HepG2 (cell line): ENCODE measurements around the gene LMCD1. TPM values are rescaled to one million over a fixed set of nuclear protein-coding genes. Genes with fewer than 3 reads are reported as not detected.

Source experiments
- ATM ChIP-seq: fragments of 450-650 bp; IDR thresholded peaks from 2 replicates; pipeline ENCODE4 v1.7.1; 2017; ENCODE audit warnings: mild to moderate bottlenecking, borderline replicate concordance
- IKZF4 ChIP-seq: sonication (generic); formaldehyde crosslinking; IDR thresholded peaks from 2 replicates; pipeline ENCODE4 v1.5.1; 2020; ENCODE audit warnings: borderline replicate concordance, mild to moderate bottlenecking, low read depth, missing genetic modification reagents; ENCODE audit errors: not compliant biosample characterization
- ZNF136 ChIP-seq: sonication (generic); formaldehyde crosslinking; IDR thresholded peaks from 2 replicates; pipeline ENCODE4 v1.8.1; 2022; ENCODE audit warnings: low read depth, mild to moderate bottlenecking, moderate library complexity, missing genetic modification reagents
- ZNF264 ChIP-seq: sonication (generic); formaldehyde crosslinking; IDR thresholded peaks from 2 replicates; pipeline ENCODE4 v1.4.0; 2020; ENCODE audit warnings: missing genetic modification reagents
- ZNF33A ChIP-seq: sonication (generic); formaldehyde crosslinking; IDR thresholded peaks from 2 replicates; pipeline ENCODE4 v1.5.1; 2020; ENCODE audit warnings: missing genetic modification reagents, mild to moderate bottlenecking, moderate library complexity, borderline replicate concordance
- ZNF44 ChIP-seq: sonication (generic); formaldehyde crosslinking; IDR thresholded peaks from 2 replicates; pipeline ENCODE4 v1.5.1; 2020; ENCODE audit warnings: mild to moderate bottlenecking, missing genetic modification reagents
- ZNF607 ChIP-seq: sonication (generic); formaldehyde crosslinking; IDR thresholded peaks from 2 replicates; pipeline ENCODE4 v1.5.1; 2020; ENCODE audit warnings: missing genetic modification reagents, mild to moderate bottlenecking, borderline replicate concordance
- polyA plus RNA-seq, 8 experiments: library from polyadenylated mRNA; depleted of rRNA in 3 of 8; stranded (reverse) in 7 of 8; unstranded in 1 of 8; fragments of >200 nt; fragmentation: Illumina TruSeq in 4 of 8; extraction: Trizol in 4 of 8; gene quantifications; 2 replicates each; pipeline versions ENCODE4 v1.2.1 to v1.2.3, GENCODE V29; 2011 to 2016; ENCODE audit warnings: low read depth in 4 of 8, missing spikeins in 1 of 8, mixed read lengths in 1 of 8; ENCODE audit not compliant: insufficient read depth in 1 of 8
- total RNA-seq, 5 experiments: library from RNA; depleted of rRNA; stranded (reverse); fragments of >200 nt; fragmentation: Illumina TruSeq; extraction: Trizol; gene quantifications; 2 replicates each; pipeline ENCODE4 v1.2.3, GENCODE V29; 2016; ENCODE audit warnings: low read depth in 1 of 5
- TF ChIP-seq, protein P1 (sequence below): sonication (generic); formaldehyde crosslinking; IDR thresholded peaks from 2 replicates; pipeline ENCODE4 v1.4.0; 2020; ENCODE audit warnings: mild to moderate bottlenecking, missing genetic modification reagents
- TF ChIP-seq, protein P2 (sequence below): sonication (generic); formaldehyde crosslinking; IDR thresholded peaks from 2 replicates; pipeline ENCODE4 v1.8.1; 2023; ENCODE audit warnings: mild to moderate bottlenecking, missing genetic modification reagents
- TF ChIP-seq, protein P3 (sequence below), 2 experiments: sonication (generic) in 1 of 2; formaldehyde crosslinking in 1 of 2; IDR thresholded peaks; 2 replicates each; pipeline versions ENCODE4 v1.5.1 to v1.6.1; 2011 to 2020; ENCODE audit warnings: borderline replicate concordance in 1 of 2, low read depth in 1 of 2, low read length in 1 of 2, mild to moderate bottlenecking in 1 of 2, missing genetic modification reagents in 1 of 2, moderate library complexity in 1 of 2
- TF ChIP-seq, protein P4 (sequence below): IDR thresholded peaks from 2 replicates; pipeline ENCODE4 v1.6.1; 2016
- TF ChIP-seq, protein P5 (sequence below): sonication (generic); formaldehyde crosslinking; IDR thresholded peaks from 2 replicates; pipeline ENCODE4 v1.8.0; 2022; ENCODE audit warnings: mild to moderate bottlenecking, missing genetic modification reagents
- TF ChIP-seq, protein P6 (sequence below): sonication (generic); formaldehyde crosslinking; IDR thresholded peaks from 2 replicates; pipeline ENCODE4 v1.4.0; 2020; ENCODE audit warnings: missing genetic modification reagents

Gene LMCD1
- total and polyA plus RNA-seq, 2 of the 13 experiments (the other 11 are each of a cell fraction or from before 2014, with no cell fraction given) = 6.2 to 7.1 TPM

DNA sequence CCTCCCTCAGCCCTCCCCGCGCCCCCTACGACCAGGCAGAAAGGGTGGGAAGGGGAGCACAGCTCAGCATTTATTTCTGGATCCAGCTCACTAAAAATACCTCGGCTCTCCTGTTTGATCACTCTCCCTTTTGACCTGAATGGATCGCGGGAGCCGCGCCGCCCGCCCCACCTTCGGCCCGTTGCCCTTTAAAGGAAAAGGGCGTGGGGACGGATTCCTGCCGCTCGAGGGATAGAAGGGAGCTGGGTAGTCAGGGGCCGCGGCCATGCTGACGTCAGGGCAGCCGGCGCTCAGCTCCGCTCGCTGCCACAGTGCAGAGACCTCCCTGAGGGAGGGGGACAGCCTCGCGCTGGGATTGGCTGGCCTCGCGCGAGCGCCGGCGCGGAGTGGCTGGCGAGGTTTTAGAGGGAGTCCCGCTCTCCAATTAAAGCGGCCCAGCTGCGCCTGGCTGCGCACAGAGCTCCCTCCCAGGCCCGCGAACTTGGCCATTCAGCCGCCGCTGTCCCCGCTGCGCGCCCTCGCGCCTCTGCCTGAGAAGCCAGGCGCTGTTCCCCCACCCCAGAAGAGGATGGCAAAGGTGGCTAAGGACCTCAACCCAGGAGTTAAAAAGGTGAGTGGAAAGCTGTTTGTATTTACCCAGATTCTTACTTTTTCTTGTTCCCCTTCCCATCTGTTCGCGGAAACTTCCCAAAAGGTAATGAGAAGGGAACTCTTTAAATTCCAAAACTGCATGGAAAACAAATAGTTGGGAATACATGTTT, at the start of gene LMCD1 (continued):
- TF ChIP-seq, protein P1, sequence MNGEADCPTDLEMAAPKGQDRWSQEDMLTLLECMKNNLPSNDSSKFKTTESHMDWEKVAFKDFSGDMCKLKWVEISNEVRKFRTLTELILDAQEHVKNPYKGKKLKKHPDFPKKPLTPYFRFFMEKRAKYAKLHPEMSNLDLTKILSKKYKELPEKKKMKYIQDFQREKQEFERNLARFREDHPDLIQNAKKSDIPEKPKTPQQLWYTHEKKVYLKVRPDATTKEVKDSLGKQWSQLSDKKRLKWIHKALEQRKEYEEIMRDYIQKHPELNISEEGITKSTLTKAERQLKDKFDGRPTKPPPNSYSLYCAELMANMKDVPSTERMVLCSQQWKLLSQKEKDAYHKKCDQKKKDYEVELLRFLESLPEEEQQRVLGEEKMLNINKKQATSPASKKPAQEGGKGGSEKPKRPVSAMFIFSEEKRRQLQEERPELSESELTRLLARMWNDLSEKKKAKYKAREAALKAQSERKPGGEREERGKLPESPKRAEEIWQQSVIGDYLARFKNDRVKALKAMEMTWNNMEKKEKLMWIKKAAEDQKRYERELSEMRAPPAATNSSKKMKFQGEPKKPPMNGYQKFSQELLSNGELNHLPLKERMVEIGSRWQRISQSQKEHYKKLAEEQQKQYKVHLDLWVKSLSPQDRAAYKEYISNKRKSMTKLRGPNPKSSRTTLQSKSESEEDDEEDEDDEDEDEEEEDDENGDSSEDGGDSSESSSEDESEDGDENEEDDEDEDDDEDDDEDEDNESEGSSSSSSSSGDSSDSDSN (CRISPR knock-in tag) = peak; percentile 39; the same call in 1 of the 2 replicates
- TF ChIP-seq ZNF264 (CRISPR knock-in tag) (peak; percentile 73; the same call in 1 of the 2 replicates), ATM (no peak), IKZF4 (CRISPR knock-in tag) (peak; percentile 95), ZNF44 (peak; percentile 85; the same call in 1 of the 2 replicates), ZNF136 (CRISPR knock-in tag) (peak; percentile 98), ZNF607 (CRISPR knock-in tag) (peak; percentile 97), ZNF33A (CRISPR knock-in tag) (0 out of 2 replicates have a peak, but pooled peaks have one; percentile 86)
- TF ChIP-seq, protein P2, sequence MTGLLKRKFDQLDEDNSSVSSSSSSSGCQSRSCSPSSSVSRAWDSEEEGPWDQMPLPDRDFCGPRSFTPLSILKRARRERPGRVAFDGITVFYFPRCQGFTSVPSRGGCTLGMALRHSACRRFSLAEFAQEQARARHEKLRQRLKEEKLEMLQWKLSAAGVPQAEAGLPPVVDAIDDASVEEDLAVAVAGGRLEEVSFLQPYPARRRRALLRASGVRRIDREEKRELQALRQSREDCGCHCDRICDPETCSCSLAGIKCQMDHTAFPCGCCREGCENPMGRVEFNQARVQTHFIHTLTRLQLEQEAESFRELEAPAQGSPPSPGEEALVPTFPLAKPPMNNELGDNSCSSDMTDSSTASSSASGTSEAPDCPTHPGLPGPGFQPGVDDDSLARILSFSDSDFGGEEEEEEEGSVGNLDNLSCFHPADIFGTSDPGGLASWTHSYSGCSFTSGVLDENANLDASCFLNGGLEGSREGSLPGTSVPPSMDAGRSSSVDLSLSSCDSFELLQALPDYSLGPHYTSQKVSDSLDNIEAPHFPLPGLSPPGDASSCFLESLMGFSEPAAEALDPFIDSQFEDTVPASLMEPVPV = peak; percentile 99
- TF ChIP-seq, protein P3, sequence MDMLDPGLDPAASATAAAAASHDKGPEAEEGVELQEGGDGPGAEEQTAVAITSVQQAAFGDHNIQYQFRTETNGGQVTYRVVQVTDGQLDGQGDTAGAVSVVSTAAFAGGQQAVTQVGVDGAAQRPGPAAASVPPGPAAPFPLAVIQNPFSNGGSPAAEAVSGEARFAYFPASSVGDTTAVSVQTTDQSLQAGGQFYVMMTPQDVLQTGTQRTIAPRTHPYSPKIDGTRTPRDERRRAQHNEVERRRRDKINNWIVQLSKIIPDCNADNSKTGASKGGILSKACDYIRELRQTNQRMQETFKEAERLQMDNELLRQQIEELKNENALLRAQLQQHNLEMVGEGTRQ (IDR thresholded peaks at IDR 0.05; ENCODE audit: low read depth, low read length) = no peak
- TF ChIP-seq, protein P3 (CRISPR knock-in tag; IDR thresholded peaks at IDR 0.05; ENCODE audit: borderline replicate concordance) = peak; percentile 55; the same call in 1 of the 2 replicates
- TF ChIP-seq, protein P4, sequence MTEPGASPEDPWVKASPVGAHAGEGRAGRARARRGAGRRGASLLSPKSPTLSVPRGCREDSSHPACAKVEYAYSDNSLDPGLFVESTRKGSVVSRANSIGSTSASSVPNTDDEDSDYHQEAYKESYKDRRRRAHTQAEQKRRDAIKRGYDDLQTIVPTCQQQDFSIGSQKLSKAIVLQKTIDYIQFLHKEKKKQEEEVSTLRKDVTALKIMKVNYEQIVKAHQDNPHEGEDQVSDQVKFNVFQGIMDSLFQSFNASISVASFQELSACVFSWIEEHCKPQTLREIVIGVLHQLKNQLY (CRISPR knock-in tag) = no peak
- TF ChIP-seq, protein P5, sequence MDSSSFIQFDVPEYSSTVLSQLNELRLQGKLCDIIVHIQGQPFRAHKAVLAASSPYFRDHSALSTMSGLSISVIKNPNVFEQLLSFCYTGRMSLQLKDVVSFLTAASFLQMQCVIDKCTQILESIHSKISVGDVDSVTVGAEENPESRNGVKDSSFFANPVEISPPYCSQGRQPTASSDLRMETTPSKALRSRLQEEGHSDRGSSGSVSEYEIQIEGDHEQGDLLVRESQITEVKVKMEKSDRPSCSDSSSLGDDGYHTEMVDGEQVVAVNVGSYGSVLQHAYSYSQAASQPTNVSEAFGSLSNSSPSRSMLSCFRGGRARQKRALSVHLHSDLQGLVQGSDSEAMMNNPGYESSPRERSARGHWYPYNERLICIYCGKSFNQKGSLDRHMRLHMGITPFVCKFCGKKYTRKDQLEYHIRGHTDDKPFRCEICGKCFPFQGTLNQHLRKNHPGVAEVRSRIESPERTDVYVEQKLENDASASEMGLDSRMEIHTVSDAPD (CRISPR knock-in tag) = peak; percentile 92
- TF ChIP-seq, protein P6, sequence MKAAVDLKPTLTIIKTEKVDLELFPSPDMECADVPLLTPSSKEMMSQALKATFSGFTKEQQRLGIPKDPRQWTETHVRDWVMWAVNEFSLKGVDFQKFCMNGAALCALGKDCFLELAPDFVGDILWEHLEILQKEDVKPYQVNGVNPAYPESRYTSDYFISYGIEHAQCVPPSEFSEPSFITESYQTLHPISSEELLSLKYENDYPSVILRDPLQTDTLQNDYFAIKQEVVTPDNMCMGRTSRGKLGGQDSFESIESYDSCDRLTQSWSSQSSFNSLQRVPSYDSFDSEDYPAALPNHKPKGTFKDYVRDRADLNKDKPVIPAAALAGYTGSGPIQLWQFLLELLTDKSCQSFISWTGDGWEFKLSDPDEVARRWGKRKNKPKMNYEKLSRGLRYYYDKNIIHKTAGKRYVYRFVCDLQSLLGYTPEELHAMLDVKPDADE = peak; percentile 86; the same call in 1 of the 2 replicates
